GM12873 (cell line): ENCODE results near the gene WDFY1.

Experiments
- TF ChIP-seq, protein P1 (sequence below): IDR thresholded peaks from 2 replicates; pipeline ENCODE4 v1.5.1; 2012; ENCODE audit warnings: low read depth, mild to moderate bottlenecking, moderate library complexity, low read length, control low read depth; ENCODE audit not compliant: insufficient read depth; ENCODE audit errors: missing control alignments

Gene WDFY1

GRCh38 chr2:223888251-223888650, 56.9 kb downstream of the WDFY1 start:
- TF ChIP-seq, protein P1, sequence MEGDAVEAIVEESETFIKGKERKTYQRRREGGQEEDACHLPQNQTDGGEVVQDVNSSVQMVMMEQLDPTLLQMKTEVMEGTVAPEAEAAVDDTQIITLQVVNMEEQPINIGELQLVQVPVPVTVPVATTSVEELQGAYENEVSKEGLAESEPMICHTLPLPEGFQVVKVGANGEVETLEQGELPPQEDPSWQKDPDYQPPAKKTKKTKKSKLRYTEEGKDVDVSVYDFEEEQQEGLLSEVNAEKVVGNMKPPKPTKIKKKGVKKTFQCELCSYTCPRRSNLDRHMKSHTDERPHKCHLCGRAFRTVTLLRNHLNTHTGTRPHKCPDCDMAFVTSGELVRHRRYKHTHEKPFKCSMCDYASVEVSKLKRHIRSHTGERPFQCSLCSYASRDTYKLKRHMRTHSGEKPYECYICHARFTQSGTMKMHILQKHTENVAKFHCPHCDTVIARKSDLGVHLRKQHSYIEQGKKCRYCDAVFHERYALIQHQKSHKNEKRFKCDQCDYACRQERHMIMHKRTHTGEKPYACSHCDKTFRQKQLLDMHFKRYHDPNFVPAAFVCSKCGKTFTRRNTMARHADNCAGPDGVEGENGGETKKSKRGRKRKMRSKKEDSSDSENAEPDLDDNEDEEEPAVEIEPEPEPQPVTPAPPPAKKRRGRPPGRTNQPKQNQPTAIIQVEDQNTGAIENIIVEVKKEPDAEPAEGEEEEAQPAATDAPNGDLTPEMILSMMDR = no peak

DNA sequence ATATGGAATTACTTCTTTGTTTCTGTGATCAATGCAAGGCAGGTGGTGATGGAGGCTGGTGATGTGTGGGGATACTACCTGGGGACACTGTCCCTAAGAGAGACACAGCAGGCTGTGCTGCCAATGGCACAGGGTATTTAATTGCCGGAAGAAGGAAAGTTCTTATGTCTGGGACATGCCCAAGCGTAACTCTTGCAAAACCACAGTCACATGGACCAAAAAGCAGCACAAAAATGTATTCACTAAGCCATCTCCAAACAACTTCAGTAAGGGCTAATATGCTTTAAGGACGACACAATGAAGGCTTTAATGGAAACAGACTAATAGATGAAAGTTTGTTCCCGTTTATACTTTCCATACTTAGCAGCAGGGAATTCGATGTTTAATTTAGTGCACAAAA, 58.0 kb downstream of the WDFY1 start:
- TF ChIP-seq, protein P1 = no peak

GRCh38 chr2:223886726-223887125, 58.4 kb downstream of the WDFY1 start:
- TF ChIP-seq, protein P1 = no peak

DNA sequence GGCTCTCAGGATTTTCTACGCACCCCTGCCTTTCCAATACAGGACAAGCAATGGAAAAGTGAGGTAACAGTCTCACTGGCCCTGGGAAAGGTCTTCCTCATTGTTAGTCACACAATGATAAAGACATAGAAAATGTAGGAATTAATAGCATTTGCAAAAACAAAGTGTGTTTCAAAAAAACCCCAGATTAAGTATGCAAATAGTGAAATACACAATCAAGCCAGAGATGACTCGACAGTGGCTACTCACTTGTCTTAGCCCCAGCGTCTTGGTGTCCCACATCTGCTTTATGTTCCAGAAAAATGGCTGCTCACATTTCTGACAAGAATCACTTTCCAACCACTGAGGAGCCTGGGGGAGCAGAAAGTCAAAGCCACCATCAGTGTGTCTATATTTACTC, 60.7 kb downstream of the WDFY1 start:
- TF ChIP-seq, protein P1 = no peak

DNA sequence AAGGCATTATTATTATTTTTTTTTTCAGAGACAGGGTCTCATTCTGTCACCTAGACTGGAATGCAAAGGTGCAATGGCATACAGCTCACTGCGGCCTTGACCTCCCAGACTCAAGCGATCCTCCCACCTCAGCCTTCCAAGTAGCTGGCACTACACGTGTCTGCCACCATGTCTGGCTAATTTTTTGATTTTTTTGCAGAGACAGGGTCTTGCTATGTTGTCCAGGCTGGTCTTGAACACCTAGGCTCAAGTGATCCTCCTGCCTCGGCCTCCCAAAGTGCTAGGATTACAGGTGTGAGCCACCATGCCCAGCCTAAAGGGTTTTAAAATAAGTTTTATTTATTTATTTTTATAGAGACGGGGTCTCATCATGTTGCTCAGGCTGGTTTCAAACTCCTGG, 62.4 kb downstream of the WDFY1 start:
- TF ChIP-seq, protein P1 = no peak

DNA sequence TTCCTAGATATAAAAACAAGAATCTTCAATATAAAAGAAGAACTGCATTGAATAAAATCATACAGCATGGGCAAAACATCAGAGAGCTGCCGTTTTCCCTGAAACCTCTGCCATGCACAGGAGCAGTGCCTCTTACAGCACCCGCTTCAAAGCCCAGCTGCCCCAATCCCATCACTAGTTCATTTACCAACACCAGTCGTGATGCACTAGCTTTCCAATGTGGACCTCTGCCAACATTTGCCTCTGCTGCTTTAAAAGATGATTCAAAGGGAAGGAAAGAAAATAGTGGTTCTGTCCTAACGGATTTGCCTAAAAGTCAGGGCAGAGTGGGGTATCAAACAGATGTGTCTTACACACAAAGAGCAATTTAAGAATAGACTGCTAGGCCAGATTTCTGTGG, 64.3 kb downstream of the WDFY1 start:
- TF ChIP-seq, protein P1 = no peak

DNA sequence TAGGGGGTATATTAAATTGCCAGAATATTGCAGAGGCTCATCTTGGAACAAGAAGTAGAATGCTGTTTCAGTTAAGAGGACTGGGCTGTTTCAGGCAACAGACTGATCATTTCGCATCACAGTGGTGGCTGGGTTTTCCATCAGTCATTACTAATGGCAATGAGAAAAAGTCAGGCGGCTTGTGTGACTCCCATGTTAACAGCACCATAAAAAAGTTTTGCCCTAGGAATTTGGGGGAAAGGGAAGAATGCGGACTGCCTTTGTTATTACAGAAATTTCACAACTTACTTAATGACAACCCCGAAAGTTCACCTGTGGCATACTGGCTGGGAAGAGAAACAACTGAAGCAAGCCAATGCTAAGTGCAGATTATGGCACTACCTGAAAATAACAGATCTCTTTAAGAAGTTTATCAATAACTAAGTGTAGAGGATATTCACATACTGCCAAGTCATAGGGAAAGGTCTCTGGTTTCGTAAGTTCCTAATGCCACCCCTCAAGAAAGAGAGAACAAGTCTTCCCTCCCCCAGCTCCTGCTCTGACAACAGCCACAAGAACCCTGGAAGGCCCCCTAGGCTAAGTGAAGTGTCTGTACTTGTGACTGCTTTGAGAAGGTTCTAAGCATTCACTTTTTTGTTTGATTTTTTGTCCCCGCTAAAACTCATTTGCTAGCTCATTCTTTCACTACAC, 67.3 kb downstream of the WDFY1 start:
- TF ChIP-seq, protein P1 = no peak
